ENCODE results near the gene MTIF3.

The MTIF3 gene
- total RNA-seq = 15.6 to 37.6 (median 36.8) reads per million in 3 experiments

- DNase-seq = peak; percentile 98
These were observed at the start of gene MTIF3 for GRCh38 chr13:27449936-27450828. Gene MTIF3, minus strand, starts transcription at chr13:27450564. Its CDS starts 10,116 bp downstream, at chr13:27440448.

- DNase-seq = no peak
These were observed 47.3 kb upstream of the MTIF3 start for GRCh38 chr13:27497563-27498230.

- DNase-seq = no peak
These were observed 46.3 kb upstream of the MTIF3 start for GRCh38 chr13:27496536-27497273.

- no peak for DNase-seq
These were observed 45.6 kb upstream of the MTIF3 start for GRCh38 chr13:27496006-27496405.

GRCh38 chr13:27495551-27495950 is 45.2 kb upstream of the MTIF3 start:
- DNase-seq = no peak

- DNase-seq = no peak
These were observed 43.6 kb upstream of the MTIF3 start for GRCh38 chr13:27493981-27494380.

- no peak for DNase-seq
These were observed 39.1 kb upstream of the MTIF3 start for GRCh38 chr13:27489456-27489855.

GRCh38 chr13:27487776-27488175 is 37.4 kb upstream of the MTIF3 start:
- no peak for DNase-seq

- DNase-seq = no peak
These were observed 33.1 kb upstream of the MTIF3 start for GRCh38 chr13:27483421-27483820.

GRCh38 chr13:27482983-27483382 is 32.6 kb upstream of the MTIF3 start:
- no peak for DNase-seq

GRCh38 chr13:27481766-27482165 is 31.4 kb upstream of the MTIF3 start:
- no peak for DNase-seq

- no peak for DNase-seq
These were observed 26.8 kb upstream of the MTIF3 start for GRCh38 chr13:27476943-27477703.

- no peak for DNase-seq
These were observed 24.4 kb upstream of the MTIF3 start for GRCh38 chr13:27474751-27475268.

- no peak for DNase-seq
These were observed 22.6 kb upstream of the MTIF3 start for GRCh38 chr13:27472941-27473340.

- DNase-seq = no peak
These were observed 22.1 kb upstream of the MTIF3 start for GRCh38 chr13:27472441-27472840.

GRCh38 chr13:27470075-27470820 is 19.9 kb upstream of the MTIF3 start:
- DNase-seq = no peak

- no peak for DNase-seq
These were observed 16.1 kb upstream of the MTIF3 start for GRCh38 chr13:27466513-27466912.

- no peak for DNase-seq
These were observed 15.2 kb upstream of the MTIF3 start for GRCh38 chr13:27465611-27466010.

- no peak for DNase-seq
These were observed 13.1 kb upstream of the MTIF3 start for GRCh38 chr13:27463500-27463899.

- DNase-seq = no peak
These were observed 11.7 kb upstream of the MTIF3 start for GRCh38 chr13:27461940-27462584.

GRCh38 chr13:27455331-27455855 is 5.0 kb upstream of the MTIF3 start:
- peak; percentile 22 for DNase-seq

Measured in central memory CD4-positive, alpha-beta T cell (primary cell).